Stimulated activated CD4-positive, alpha-beta T cell treated with anti-CD3 and anti-CD28 coated beads, Interleukin-2, amount 100 ng/mL, for 48 hours (primary cell): ENCODE measurements around the gene PPP1R37.
A peak's percentile ranks its signal among the peaks of the same experiment; 100 is the strongest.

Experiments used
- DNase-seq, 2 donors: peaks; one replicate each; pipeline ENCODE4 v3.0.0-alpha.2; 2020

The PPP1R37 gene

DNA sequence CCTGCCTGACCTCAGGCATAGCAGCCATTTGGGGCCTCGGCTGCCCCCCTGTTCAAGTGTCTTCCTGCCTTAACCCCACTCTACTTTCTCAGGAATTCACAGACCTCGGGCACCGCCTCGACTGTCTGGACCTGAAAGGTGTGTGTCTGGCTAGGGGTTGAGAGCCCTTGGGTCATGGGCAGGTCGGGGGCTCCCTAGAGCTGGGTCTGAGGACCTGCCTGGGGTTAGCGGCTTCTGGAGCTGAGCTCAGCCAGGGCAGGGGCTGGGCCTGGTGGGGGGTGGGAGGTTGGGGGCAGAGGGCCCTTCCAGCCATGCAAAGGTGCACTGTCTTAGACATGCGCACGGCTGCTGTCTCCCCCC, 47.1 kb downstream of the PPP1R37 start:
- no peak for DNase-seq

GRCh38 chr19:45140533-45140932, 47.6 kb downstream of the PPP1R37 start:
- no peak for DNase-seq

- DNase-seq: no peak
Observed at GRCh38 chr19:45141203-45141900, 48.4 kb downstream of the PPP1R37 start.

DNA sequence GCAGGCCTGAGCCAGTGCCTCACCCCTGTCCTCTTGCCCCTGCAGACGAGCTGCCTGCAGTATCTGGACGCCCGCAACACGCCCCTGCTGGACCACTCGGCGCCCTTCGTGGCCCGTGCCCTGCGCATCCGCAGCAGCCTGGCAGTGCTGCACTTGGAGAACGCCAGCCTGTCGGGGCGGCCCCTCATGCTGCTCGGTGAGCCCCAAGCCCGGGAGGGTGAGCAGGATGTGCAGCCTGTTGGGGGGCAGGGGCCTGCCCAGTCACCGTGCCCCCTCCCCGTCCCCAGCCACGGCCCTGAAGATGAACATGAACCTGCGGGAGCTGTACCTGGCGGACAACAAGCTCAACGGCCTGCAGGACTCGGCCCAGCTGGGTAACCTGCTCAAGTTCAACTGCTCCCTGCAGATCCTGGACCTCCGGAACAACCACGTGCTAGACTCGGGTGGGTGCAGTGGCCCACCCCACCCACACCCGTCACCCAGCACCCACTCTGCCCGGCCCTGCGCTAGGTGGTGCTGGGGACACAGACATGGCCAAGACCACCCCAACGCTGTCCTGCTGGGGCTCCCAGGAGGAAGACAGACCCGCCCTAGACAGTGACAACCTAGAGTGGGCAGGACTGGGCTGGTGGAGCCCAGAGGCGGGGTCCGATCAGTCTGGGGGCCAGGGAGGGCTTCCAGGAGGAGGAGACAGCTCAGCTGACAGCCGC, 49.2 kb downstream of the PPP1R37 start:
- DNase-seq: no peak

DNA sequence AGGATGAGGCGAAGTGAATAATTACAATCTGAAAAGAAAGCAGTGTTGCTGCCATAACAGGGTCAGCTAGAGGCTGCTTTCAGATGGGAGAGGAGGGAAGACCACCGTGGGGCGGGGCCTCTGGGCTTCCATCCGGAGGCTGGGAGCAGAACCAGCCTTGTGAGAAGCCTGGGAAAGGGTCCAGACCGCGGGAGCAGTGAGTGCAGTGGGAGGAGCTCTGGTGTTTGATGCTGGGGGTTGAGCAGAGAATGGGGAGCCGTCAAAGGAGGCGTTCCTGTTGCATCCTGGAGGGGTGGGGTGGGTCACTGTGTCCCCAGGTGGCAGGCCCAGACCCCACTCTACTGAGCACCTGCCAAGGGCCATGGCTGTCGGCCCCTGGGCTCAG, 49.7 kb downstream of the PPP1R37 start:
- DNase-seq: no peak

GRCh38 chr19:45144431-45145269, 51.7 kb downstream of the PPP1R37 start:
- DNase-seq: no peak

DNA sequence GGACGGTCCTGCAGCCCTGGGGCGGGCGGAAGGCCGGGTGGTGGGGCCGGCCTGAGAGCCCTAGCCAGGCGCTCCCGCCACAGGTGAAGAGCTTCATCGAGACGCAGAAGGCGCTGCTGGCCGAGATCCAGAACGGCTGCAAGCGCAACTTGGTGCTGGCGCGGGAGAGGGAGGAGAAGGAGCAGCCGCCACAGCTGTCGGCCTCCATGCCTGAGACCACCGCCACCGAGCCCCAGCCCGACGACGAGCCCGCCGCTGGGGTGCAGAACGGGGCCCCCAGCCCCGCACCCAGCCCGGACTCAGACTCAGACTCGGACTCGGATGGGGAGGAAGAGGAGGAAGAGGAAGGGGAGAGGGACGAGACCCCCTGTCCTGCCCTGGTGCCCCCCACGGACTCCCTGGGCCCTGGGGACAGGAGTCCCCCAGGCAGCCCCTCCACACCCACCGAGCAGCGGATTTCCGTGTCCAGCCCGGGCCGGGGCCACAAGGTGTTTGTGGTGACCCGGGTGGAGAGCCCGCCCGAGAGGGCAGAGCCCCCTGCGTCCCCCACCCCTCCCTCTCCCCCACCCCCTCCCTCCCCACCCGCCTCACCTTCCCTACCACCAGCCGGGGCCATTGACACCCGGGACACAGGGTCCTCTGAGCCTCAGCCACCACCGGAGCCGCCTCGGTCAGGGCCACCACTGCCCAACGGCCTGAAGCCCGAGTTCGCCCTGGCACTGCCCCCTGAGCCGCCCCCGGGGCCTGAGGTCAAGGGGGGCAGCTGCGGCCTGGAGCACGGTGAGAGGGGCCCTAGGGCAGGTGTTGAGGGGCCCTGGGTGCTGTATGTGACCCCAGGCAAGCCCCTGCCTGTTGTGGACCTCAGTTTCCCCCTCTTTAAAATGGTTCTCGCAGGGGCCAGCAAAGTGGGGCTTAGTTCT, 52.6 kb downstream of the PPP1R37 start:
- no peak for DNase-seq

DNA sequence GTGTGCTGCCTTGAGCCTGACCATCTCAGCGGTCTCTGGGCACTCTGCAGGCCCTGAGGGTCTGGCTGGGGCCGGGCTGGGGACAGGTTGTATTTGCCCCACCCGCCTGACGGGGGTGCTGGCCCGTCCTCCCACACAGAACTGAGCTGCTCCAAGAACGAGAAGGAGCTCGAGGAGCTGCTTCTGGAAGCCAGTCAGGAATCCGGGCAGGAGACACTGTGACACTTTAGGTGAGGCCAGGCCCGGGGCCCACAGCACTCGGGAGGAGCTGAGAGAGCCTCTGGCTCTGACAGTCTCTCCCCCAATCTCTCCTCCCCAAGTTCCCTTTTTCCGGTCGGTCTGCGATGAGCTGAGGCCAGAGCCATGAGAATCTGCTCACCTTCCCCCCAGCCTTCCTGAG, 53.3 kb downstream of the PPP1R37 start:
- DNase-seq: no peak

DNA sequence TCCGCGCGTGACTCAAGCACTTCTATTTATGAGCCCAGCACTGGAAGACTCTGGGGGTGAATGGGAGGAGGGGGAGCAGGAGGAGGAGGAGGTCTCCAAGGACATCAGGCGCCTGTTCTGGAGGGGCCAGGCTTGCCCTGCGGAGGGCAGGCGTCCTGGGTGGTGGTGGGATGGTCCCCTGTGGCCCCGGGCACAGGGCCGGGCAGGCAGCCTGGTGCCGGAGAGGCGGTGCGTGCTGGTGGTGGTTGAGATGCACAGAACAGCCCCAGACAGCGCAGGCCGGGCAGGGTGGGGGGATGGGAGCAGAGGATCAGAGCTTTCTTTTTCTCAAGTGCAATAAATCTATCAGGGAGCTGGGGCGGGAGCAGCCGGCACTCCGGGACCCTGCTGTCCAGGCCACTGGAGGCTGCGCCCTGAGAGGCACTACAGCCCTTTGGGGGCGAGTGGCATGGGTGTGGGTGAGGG, 53.8 kb downstream of the PPP1R37 start:
- DNase-seq: no peak

DNA sequence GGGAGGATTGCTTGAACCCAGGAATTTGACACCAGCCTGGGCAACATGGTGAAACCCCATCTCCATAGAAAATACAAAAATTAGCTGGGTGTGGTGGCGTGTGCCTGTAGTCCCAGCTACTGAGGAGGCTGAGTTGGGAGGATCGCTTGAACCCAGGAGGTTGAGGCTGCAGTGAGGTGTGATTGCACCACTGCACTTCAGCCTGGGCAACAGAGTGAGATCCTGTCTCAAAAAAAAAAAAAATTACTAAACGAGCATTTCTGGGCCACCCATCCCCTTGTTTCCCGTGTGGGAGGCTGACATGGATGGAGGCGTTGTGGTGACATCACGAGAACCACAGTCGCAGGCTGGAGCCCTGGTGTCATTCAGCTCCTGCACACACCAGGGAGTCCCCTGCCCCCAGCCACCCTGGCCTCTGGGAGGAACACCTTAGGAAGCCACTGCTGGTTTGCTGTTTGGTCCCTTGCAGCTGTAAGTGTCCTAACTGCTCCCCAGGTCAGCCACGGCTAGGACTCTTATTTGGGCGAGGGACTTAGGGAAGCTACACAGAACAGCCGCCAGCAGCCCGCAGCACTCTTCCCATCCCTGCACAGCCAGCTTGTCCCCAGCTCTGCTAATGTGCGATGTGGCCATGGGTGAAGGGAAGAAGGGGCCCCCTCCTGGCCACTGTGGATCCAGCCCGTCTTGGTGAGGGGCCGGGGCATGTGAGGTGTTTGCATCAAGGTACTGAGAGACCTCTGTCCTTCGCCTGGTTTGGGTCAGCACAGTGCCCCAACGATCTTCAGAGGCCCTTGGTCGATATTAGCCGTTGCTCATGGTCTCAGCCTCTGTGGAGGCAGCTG, 55.1 kb downstream of the PPP1R37 start:
- DNase-seq: no peak

- no peak for DNase-seq
Observed at GRCh38 chr19:45149129-45149528, 56.1 kb downstream of the PPP1R37 start.

GRCh38 chr19:45150180-45150579, 57.2 kb downstream of the PPP1R37 start:
- DNase-seq: no peak

DNA sequence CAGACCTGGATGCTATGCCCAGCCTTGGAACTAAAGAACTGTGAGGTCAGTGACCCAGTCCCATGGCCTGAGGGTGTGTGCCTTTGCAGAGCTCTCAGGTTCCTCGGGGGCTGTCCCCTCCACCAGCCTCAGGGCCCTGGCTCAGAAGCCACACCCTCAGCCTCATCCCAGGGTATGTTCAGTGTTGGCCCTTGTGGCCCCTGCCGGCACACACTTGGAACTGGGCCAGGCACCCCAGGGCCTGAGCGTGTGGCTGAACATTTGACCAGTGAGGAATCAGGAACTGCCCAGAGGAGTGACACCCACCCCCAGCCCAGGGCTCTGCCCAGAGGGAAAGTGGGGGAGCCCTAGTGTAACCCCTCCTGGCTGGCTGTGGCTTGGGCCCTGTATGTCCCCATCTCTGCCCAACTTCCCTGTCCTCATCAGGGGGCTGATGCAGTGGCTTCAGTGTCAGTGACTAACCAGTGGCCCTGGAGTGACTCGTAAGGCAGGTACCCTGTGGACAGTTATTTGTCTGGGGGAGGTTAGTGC, 57.8 kb downstream of the PPP1R37 start:
- no peak for DNase-seq

DNA sequence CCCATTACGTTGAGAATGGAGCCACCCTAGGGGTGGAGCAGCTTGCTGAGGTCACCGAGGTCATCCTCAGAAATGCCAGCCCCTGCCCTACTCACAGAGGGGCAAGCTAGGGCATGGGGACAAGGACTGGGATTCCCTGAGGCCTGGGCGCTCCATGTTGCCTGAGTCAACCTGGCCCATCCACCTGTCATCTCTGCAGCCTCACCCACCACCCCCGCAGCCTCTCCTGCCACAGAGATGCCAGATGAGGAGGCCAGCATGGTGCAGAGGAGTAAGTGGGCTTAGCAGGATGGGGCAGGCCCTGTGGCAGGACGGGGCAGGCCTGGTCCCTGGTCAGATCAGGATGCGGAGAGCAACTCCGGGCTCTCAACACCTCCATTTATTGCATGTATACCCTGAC, 58.3 kb downstream of the PPP1R37 start:
- DNase-seq: no peak

DNA sequence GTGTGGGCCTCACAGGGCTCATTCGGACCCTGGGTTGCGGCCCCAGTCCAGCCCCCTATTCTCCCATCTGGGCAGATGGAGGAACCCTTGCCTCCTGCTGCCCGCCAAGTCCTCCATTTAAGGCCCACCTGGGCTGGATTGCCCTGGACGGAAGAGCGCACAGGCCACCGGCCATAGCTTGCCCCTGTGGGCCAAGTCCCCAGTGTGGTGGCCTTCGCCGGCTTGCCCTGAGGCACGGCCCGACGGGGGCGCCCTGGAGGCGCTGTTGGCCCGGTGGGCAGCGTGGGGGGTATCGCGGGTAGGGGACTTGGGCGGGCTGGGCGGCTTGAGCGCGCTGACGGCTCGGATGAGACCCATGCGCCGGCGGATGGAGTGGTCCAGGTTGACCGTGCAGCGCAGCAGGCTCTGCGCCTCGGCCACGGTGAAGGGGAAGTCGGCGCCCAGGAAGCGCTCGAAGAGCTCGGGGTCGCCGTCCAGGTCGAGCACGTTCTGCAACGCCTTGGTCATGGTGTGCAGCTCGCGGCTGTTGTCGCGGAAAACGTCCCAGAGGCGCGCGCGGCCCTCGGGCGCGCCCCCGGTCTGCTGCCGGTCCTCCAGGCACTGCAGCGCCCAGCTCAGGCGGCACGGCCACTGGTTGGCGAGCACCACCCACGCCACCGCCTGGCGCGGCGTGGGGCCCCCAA, 59.0 kb downstream of the PPP1R37 start:
- no peak for DNase-seq

DNA sequence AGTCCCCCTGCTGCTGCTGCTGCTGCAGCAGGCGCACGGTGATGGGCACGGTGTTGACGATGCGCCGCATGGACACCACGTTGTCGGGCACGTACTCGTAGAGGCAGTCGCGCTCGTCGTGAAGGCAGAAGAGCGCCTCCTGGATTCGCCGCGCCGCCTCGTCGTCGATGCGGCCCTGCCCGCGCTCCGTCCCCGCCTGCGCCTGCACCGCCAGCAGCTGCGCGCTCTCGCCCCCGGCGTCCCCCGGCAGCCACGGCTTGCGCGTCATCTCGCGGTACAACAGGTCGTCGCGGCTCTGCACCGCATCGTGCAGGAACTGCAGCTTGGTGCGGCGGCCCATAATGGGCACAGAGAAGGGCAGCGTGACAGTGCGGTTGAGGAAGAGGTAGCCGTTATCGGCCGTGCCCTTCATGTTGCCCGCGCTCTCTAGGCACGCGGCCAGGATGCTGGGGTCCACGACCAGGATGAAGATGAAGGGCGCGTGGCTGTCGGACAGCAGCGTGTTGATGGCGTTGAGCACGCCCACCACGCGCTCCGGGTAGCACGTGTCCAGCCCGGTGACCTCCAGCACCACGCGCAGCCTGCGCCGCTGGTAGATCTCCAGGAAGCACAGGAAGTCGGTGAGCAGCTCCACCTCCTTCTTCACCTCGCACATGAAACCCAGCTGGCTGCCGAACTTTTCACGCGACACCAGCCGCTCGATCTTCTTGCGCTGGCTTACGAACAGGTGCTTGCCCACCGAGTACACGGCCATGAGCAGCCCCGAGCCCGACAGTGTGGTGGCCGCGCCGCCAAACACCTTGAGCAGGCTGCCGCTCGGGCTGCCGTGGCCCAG, 59.7 kb downstream of the PPP1R37 start:
- DNase-seq: peak; percentile 12 to 34

DNA sequence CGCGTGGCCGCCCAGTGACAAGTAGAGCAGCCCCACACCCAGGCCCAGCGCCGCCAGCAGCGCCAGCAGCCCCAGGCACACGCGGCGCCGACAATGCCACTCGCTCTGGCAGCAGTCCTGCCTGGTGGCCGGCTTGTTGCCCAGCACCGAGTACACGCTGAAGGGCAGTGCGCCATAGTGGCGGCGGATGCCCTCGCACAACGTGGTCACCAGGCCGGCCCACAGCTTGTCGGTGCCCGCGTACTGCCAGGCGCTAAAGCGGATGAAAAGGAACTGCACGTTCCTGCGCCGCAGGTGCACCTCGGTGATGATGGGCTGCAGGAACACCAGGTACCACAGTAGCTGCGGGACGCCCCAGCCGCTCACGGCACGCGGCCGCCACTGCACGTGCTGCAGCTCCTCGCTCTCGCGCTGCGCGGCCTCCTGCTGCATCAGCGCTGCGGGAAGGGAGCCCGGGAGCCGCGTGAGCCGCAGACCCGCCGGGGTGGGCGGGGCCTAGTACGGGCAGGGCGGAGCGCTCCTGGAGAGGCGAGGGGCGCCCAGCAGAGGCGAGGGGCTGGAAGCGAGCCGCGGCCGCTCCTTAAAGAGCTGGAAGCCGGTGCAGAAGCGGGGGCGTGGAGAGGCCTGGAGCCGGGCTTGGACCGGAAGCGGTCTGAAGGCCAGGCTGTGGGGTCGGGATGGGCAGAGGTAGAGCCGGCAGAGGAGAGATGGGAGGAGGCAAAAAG, 60.5 kb downstream of the PPP1R37 start:
- DNase-seq: peak; percentile 16 to 34

- DNase-seq: peak in 1 of 2 donors; percentile 15
Observed at GRCh38 chr19:45154064-45154827, 61.3 kb downstream of the PPP1R37 start.
